ENCODE results near the gene PRRC1.

DNA sequence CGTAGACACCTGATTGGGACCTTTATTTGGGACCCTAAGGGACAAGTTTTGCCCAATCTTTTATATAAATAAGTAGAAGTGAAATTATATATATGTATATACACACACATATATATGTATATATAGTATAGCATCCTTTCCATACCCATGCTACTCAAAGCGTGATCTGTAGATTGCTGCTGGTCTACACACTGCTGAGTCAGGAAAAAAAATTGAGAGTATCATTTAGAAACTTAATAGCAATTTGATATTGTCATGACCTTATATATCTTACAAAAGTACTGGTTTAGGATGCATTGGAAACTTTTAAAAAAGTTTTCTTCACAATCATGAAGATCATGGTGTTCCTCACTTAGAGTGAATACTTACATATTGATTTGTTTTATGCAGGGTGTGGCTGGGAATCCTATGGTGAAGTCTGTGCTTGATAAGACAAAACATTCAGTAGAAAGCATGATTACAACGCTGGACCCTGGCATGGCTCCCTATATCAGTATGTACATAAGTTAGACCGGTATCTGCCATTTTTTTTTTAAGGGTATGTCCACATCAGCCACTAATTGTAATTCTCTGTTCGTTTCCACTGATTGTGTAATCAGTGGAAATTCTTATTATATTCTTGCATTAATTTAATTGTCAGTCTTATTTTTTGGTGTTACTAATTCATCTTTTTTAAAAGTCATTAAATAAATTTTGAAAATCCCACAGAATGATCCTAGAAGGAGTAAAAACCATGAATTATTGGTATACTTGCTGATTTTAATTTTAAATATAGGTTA is 12.7 kb downstream of the PRRC1 start:
- TF ChIP-seq, protein P1, sequence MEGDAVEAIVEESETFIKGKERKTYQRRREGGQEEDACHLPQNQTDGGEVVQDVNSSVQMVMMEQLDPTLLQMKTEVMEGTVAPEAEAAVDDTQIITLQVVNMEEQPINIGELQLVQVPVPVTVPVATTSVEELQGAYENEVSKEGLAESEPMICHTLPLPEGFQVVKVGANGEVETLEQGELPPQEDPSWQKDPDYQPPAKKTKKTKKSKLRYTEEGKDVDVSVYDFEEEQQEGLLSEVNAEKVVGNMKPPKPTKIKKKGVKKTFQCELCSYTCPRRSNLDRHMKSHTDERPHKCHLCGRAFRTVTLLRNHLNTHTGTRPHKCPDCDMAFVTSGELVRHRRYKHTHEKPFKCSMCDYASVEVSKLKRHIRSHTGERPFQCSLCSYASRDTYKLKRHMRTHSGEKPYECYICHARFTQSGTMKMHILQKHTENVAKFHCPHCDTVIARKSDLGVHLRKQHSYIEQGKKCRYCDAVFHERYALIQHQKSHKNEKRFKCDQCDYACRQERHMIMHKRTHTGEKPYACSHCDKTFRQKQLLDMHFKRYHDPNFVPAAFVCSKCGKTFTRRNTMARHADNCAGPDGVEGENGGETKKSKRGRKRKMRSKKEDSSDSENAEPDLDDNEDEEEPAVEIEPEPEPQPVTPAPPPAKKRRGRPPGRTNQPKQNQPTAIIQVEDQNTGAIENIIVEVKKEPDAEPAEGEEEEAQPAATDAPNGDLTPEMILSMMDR (IDR thresholded peaks at IDR 0.05 in 4 of 5, conservative IDR thresholded peaks at IDR 0.05 in 1 of 5), result no peak
- TF ChIP-seq POLR2A (IDR thresholded peaks at IDR 0.05), result no peak
